Fibroblast of the aortic adventitia (primary cell): ENCODE results near the gene SEPTIN5. TPM values are rescaled to one million over a fixed set of nuclear protein-coding genes. Genes with fewer than 3 reads are reported as not detected.

ENCODE experiments used
- DNase-seq: peaks from one replicate; pipeline ENCODE4 v3.0.0-alpha.2; 2010; ENCODE audit warnings: low read depth
- H3K4me3 ChIP-seq: 2 replicates; pipeline ENCODE4 v1.5.1; 2011; ENCODE audit warnings: low read depth, mild to moderate bottlenecking, control low read depth, low read length, moderate library complexity
- CTCF ChIP-seq: IDR thresholded peaks from 2 replicates; pipeline ENCODE4 v1.5.1; 2011; ENCODE audit warnings: mild to moderate bottlenecking, low read length, control low read depth, inconsistent platforms; ENCODE audit not compliant: insufficient read depth
- total RNA-seq: library from RNA; depleted of rRNA; stranded (reverse); fragments of >200 nt; gene quantifications from 2 replicates; pipeline ENCODE4 v1.2.3, GENCODE V29; 2012; ENCODE audit warnings: low replicate concordance

Gene SEPTIN5
- total RNA-seq, 1 donor = 18.4 TPM

- TF ChIP-seq CTCF = no peak
- no peak for DNase-seq
- no peak overlapping the region for H3K4me3 ChIP-seq
Measured at GRCh38 chr22:19681863-19682245, 32.4 kb upstream of the SEPTIN5 start.

GRCh38 chr22:19686946-19687345, 27.4 kb upstream of the SEPTIN5 start:
- DNase-seq = no peak
- no peak for TF ChIP-seq CTCF
- no peak overlapping the region for H3K4me3 ChIP-seq

GRCh38 chr22:19687561-19688300, 26.6 kb upstream of the SEPTIN5 start:
- no peak overlapping the region for H3K4me3 ChIP-seq
- no peak for TF ChIP-seq CTCF
- no peak for DNase-seq

- no peak for TF ChIP-seq CTCF
- no peak overlapping the region for H3K4me3 ChIP-seq
- DNase-seq = no peak
Measured at GRCh38 chr22:19688301-19689290, 25.7 kb upstream of the SEPTIN5 start.

GRCh38 chr22:19689408-19689807, 24.9 kb upstream of the SEPTIN5 start:
- TF ChIP-seq CTCF = no peak
- no peak for DNase-seq
- H3K4me3 ChIP-seq = no peak overlapping the region

- no peak for TF ChIP-seq CTCF
- no peak for DNase-seq
- H3K4me3 ChIP-seq = peak overlapping the region; percentile 37
Measured at GRCh38 chr22:19691007-19691720, 23.1 kb upstream of the SEPTIN5 start.
